ENCODE results near the gene SPINK2.

DNA sequence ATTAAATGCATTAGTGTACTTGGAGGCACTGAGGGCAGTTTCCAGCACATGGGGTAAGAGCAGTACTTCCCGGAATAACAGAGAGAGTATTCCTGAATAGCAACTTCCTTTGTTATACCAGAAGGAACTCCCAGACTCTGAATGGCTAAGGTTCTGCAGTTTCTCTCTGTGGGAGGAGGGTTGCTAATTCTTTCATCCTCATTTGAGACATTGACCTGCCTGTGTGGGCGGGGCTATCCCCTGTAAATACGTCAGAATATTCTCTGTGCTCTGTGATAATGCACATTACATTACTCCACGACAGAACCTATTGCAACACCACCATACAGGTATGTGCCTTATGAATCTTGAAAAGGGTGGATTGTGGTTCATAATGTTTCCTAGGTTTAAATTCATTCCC lies 52.7 kb downstream of the SPINK2 start:
- TF ChIP-seq TAF1 (IDR thresholded peaks at IDR 0.05; ENCODE audit: borderline replicate concordance, insufficient read depth, low read length) (no peak), POLR2AphosphoS5 (IDR thresholded peaks at IDR 0.05; ENCODE audit: low read depth, low read length) (no peak)

Data from PFSK-1 (cell line).